ACC112 (cell line): ENCODE measurements around the gene GSTM3.

Experiments
- H2AFZ ChIP-seq: fragments of 200-600 bp; sonication (generic); one replicate; pipeline ENCODE4 v1.6.0; 2017; ENCODE audit warnings: antibody characterized with exemption, low read length; ENCODE audit not compliant: unreplicated experiment
- H3K27ac ChIP-seq: fragments of 200-600 bp; sonication (generic); 2 replicates; pipeline ENCODE4 v1.5.1; 2014; ENCODE audit warnings: low read depth, mild to moderate bottlenecking, antibody characterized with exemption, low read length, moderate library complexity
- H3K27me3 ChIP-seq: fragments of 200-600 bp; sonication (generic); 2 replicates; pipeline ENCODE4 v1.6.1; 2014; ENCODE audit warnings: mild to moderate bottlenecking, antibody characterized with exemption, low read length, moderate library complexity, mixed read lengths; ENCODE audit not compliant: insufficient read depth
- H3K36me3 ChIP-seq: fragments of 200-600 bp; sonication (generic); 2 replicates; pipeline ENCODE4 v1.6.1; 2016; ENCODE audit warnings: mild to moderate bottlenecking, antibody characterized with exemption, low read length, moderate library complexity, mixed read lengths; ENCODE audit not compliant: insufficient read depth
- H3K4me1 ChIP-seq: fragments of 200-600 bp; sonication (generic); one replicate; pipeline ENCODE4 v1.6.1; 2016; ENCODE audit warnings: low read length, mixed read lengths; ENCODE audit not compliant: insufficient read depth, unreplicated experiment, control insufficient read depth
- H3K4me3 ChIP-seq: fragments of 200-600 bp; sonication (generic); 2 replicates; pipeline ENCODE4 v1.5.1; 2014; ENCODE audit warnings: mild to moderate bottlenecking, low read depth, low read length
- H3K79me2 ChIP-seq: fragments of 200-600 bp; sonication (generic); one replicate; pipeline ENCODE4 v1.6.0; 2016; ENCODE audit warnings: low read length; ENCODE audit not compliant: control insufficient read depth, unreplicated experiment, insufficient read depth

GSTM3 gene

DNA sequence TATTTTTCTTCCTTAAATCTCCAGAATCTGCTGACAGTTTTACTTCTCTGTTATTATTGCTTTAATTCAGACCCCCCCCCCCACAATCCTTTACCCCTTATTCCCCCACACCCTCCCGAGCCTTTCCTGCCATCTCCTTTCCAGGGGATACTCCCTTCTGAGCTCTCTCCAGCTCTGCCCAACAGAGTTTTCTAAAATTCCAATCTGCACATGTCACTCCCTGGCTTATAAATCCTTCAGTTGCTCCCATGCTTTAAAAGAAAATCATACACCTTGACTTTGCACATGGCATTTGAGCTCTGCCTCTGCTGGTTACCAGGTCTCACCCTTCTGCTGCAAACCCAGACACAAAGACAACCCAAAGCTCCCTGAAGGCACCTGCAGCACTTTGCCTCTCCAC is 34.6 kb upstream of the GSTM3 start:
- no peak overlapping the region for H2AFZ ChIP-seq
- H3K79me2 ChIP-seq = no peaks in the 10 kb centered on the region
- H3K4me1 ChIP-seq = peaks cover 8% of the 10 kb centered on the region
- H3K36me3 ChIP-seq = no peaks in the 10 kb centered on the region
- H3K4me3 ChIP-seq = no peak overlapping the region
- no peak overlapping the region for H3K27ac ChIP-seq
- H3K27me3 ChIP-seq = no peaks in the 10 kb centered on the region

DNA sequence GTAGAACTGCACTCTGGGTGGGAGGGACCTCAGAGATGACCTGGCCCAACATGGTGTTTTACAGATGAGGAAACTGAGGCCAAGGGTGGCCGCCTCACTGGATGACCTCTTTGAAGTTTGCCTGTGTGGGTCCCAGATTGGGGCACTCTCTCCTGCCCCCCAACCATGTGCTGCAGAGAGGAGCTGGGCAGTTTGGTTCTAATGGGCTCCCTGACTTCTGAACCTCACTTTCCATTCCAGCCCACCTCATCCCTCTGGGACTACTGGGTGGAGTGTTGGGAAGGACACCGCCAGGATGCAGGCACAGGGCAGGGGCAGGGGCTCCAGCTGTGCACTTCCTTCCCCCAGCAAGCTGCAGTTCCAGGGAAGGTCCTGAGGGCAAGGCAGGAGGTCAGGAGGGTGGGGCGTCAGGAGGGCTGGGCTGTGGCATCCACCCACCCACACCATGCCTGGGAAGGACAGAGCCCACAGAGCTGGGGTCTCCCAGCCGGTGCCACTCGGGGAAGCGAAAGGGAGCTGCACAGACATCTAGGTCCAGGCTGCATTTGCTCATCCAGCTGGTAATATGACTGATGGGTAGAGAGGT is 33.2 kb upstream of the GSTM3 start:
- Histone ChIP-seq H3K27me3 (no peaks in the 10 kb centered on the region), H3K36me3 (no peaks in the 10 kb centered on the region), H2AFZ (no peak overlapping the region), H3K27ac (no peak overlapping the region), H3K79me2 (no peaks in the 10 kb centered on the region), H3K4me1 (peaks cover 13% of the 10 kb centered on the region), H3K4me3 (no peak overlapping the region)

DNA sequence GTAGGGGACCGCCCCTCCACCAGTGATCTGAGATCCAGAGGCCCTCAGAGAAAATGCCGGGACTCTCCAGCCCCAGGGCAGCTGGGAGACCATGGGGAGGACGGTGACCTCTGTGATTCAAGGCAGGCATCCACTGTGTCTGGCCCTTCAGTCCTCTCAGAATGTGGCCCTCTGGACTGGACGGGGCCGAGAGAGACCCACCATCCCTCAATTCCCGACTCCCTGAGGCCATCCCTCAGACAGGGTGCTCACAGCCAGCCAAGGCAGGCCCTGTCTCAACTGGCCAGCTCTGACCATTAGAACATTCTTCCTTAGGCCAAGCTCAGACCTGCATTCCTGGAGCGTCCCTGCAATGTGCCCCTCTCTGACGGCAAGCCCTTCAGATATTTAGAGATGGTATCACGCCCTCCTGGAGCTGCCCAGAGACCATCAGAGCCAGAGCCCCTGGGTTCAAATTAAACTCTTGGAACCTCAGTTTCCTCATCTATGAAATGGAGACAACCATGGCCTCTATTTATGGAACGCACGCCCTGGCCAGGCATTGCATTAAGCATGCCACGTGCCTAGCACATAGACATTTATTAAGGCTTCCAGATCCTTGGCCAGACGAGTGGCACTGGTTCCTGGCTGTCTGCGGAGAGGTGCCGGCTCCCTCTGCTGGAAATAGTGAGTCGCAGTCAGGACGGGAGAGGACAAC is 32.5 kb upstream of the GSTM3 start:
- H3K79me2 ChIP-seq = no peaks in the 10 kb centered on the region
- peaks cover 13% of the 10 kb centered on the region for H3K4me1 ChIP-seq
- no peaks in the 10 kb centered on the region for H3K27me3 ChIP-seq
- H3K4me3 ChIP-seq = no peak overlapping the region
- no peak overlapping the region for H2AFZ ChIP-seq
- no peaks in the 10 kb centered on the region for H3K36me3 ChIP-seq
- no peak overlapping the region for H3K27ac ChIP-seq

DNA sequence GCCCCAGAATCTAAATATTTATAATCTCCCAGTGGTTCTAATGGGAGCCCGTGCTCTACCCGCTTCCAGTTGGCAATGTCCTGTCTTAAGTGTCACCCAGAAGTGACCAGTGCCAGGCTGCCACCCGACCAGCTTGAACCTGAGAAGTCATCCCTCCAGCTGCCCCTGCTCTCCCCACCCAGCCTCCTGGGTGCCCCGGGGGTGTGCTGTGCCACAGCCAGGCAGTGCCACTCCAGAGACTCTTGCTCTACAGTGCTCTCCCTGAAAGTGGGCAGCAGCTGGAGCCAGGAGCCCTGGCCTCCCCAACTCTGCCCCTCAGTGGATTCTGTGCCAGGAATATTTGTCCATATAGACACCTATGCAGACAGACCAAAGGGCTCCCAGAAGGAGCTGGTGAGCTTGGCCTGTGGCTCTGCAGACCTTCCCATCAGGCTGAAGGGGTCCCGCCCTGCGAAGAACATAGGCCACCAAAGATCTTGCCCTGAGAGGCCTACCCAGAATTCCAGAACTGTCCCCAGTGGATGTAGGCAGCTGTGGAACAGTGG is 31.9 kb upstream of the GSTM3 start:
- Histone ChIP-seq H3K4me3 (no peak overlapping the region), H3K27ac (no peak overlapping the region), H3K4me1 (peaks cover 13% of the 10 kb centered on the region), H3K79me2 (no peaks in the 10 kb centered on the region), H3K36me3 (no peaks in the 10 kb centered on the region), H2AFZ (no peak overlapping the region), H3K27me3 (no peaks in the 10 kb centered on the region)

DNA sequence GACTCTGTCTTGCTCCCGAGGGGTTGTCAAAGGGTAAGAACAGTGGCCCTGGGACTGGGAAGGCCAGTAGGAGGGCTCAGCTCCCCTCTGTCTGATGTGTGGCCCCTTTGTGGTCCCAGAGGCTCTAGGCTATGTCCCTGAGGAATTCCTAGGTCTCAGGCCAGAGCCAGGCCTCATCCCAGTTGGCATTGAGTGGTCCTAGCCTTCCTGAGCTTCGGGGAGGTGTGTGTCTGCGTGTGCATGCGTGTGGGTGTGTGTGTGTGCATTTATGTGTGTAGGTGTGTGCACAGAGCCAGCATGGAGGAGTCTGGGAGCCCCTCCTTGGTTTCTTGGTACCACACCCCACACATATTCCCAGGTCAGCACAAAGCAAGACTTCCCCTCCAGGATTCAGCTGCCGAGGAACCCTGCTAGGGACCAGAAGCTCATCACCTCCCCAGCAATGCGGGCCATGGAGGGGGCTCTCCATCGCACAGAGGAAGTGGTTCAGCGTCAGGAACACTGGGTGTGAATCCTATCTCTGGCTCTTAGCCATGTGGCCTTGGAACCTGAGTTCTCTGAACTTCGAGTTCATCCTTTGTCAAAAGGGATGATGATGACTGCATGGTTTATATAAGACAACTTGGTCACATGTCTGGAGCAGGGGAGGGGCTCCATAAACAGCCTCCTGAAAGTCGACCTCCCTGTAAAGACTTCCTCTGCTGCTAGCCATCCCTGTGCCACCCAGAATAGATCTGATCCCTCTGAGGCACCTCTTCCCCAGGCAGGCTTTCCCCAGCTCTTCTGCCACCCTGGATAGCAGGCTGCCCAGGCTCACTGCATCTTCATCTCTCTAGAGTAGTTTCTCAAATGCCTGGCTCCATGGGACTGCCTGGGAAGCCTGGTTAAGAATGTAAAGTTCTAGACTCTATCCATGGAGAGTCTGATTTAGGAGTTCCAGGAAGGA is 31.1 kb upstream of the GSTM3 start:
- H3K27ac ChIP-seq = no peak overlapping the region
- H3K27me3 ChIP-seq = no peaks in the 10 kb centered on the region
- no peak overlapping the region for H3K4me3 ChIP-seq
- no peaks in the 10 kb centered on the region for H3K79me2 ChIP-seq
- H3K36me3 ChIP-seq = no peaks in the 10 kb centered on the region
- no peak overlapping the region for H2AFZ ChIP-seq
- peaks cover 10% of the 10 kb centered on the region for H3K4me1 ChIP-seq

DNA sequence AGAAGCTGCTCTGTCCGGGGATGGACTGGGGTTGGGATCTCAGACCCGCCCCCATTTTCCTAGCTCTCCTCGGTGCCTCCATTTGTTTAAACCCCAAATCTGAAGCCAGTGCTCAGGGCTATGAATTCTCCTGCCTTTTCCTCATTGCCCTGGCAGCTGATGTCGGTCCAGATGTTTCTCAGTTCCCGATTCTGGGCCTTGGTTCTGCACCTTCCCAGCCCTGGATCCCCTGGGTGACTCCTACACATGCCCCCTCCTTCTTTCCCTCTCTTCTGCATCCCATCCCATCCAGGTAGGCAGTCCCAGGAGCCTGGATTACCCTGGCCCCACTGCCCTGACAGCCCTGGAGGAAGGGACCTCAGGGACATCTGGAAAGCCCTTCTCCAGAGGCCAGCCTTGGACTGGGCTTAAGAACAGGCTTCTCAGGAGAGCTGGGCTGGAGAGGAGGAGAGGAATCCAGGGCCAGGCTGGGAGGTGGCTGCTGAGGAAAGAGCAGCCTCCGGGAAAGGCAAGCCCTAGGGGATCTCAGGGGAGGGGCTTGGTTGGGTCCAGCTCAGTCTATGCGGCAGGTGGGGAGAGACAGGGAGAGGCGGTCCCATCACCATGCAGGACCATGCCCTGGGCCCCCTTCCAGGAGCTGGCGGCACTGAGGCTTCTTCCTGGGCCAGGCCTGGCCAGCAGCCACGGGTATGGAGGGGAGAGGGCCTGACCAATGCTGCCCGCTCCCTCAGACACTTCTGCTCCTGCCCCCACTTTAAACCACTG is 29.7 kb upstream of the GSTM3 start:
- no peak overlapping the region for H3K27ac ChIP-seq
- H3K36me3 ChIP-seq = no peaks in the 10 kb centered on the region

DNA sequence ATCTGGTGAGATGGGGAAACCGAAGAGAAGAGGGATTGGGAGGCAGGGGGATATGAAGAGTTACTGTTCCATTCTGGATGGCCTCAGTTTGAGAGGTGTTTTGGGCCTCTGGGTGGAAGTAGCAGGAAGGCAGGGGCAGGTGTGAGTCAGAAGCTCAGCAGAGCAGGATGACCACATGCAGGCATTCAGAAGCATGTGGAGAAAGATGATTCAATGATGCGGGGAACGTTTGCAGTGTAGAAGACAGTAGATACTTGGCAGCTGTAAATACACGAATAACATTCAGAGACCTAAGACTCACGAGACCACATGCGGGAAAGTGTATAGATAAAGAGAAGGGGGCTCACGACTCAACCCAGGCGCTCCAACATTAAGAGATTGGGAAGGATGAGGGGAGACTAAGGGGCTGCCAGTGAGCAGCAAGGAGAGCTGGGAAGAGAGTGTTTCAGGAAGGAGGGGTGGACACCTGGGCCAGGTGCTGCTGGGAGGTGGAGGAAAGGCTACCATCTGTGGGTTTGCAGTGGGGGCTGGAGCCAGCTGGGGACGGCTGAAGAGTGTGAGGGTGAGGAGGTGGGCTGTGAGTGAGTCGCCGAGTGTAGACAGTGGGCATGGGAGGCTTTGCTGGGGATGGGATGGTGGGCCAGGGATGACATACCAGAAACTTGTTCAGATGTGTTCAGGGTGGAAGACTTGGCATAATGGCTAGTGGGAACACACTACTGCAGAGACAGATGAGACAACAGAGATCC is 28.7 kb upstream of the GSTM3 start:
- Histone ChIP-seq H2AFZ (no peak overlapping the region), H3K27ac (no peak overlapping the region), H3K4me1 (peaks cover 5% of the 10 kb centered on the region), H3K27me3 (no peaks in the 10 kb centered on the region), H3K79me2 (no peaks in the 10 kb centered on the region), H3K4me3 (no peak overlapping the region), H3K36me3 (no peaks in the 10 kb centered on the region)

More for the DNA sequence above, 29.7 kb upstream of the GSTM3 start:
- Histone ChIP-seq H2AFZ (no peak overlapping the region), H3K4me3 (no peak overlapping the region), H3K4me1 (peaks cover 9% of the 10 kb centered on the region), H3K27me3 (no peaks in the 10 kb centered on the region), H3K79me2 (no peaks in the 10 kb centered on the region)

DNA sequence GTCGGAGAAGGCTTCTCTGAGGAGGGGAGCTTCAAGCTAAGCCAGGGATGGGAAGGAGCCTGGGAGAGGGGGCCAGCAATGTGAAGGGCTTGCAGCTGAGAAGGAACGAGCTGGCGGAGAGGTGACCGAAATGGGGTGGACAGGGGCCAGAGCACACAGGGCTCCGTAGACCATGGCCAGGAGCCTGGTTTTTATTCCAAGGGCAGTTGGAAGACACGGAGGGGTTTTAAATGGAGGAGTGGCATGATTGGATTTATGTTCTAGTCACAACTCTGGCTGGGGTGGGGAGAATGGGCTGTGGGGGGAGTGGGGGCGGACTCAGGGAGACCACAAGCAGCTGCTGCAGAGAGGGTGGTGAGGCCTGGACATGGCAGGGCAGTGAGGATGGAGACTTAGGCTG is 28.0 kb upstream of the GSTM3 start:
- Histone ChIP-seq H2AFZ (no peak overlapping the region), H3K27me3 (no peaks in the 10 kb centered on the region), H3K4me3 (no peak overlapping the region), H3K4me1 (peaks cover 5% of the 10 kb centered on the region), H3K79me2 (no peaks in the 10 kb centered on the region), H3K27ac (no peak overlapping the region), H3K36me3 (no peaks in the 10 kb centered on the region)

DNA sequence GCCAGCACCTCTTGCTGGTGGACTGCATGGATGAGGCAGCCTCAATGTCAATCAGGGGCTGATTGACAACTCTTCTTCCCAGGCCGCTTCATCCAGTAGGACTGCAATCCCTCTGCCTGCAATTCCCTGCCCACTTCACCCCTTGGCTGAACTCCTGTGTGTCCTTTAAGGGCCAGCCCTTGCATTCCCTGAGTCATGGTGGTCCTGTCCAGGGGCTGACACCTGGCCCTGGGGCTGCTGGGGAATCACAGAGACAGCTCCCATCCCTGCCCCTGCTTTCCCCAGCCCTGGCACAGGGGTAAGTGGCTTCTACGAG is 27.5 kb upstream of the GSTM3 start:
- H3K36me3 ChIP-seq = no peaks in the 10 kb centered on the region
- H3K4me3 ChIP-seq = no peak overlapping the region
- H3K79me2 ChIP-seq = no peaks in the 10 kb centered on the region
- peaks cover 7% of the 10 kb centered on the region for H3K4me1 ChIP-seq
- no peak overlapping the region for H3K27ac ChIP-seq
- no peak overlapping the region for H2AFZ ChIP-seq
- H3K27me3 ChIP-seq = no peaks in the 10 kb centered on the region
